Astrocyte of the hippocampus (primary cell): ENCODE results near the gene MLLT11.
"Not testable (repeated sequence)": the region's sequence is repeated elsewhere in the genome, so short reads cannot be mapped to it uniquely, and the experiment has no call there.

Experiments
- DNase-seq: peaks from one replicate; pipeline ENCODE4 v3.0.0; 2011; ENCODE audit warnings: low read depth, low spot score

The MLLT11 gene

DNA sequence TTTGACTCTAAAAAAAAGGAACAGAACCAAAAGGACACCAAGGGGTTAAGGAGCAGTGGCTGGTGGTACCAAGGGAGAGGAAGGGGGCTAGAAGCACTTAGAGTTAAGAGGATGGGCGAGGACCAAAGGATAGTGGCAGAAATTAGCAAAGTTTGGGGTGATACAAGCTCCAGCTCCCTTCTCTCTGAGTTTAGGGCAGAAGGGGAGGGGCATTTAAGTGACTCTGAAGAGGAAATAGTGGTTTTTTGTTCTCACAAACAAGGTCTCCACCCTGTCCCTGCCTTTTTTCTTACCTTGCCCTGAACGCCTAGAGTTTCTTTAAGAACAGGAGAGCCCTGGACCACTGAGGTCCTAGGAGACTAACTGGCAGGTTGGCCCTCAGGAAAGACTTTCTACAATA is 4.0 kb upstream of the MLLT11 start:
- DNase-seq = no peak

DNA sequence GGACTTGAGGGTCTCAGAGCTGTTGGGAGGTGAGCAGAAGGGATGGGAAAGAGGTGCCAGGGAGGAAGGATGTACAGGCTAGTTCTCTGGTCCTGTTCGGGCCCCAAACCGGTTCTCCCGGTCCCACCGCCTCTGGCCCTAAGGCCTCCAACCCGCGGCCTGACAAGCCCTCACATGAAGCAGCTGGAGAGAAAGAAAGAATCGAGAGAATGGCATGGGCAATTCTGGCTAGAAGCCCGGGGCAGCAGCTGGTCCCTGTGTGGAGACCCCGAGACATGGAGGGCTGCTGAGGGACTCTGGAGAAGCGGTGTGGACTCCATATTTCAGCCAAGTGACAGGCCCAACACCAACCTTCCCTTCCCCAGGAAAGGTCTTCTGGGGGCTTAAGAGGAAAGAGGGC is 1.5 kb upstream of the MLLT11 start:
- DNase-seq = peak; percentile 50

DNA sequence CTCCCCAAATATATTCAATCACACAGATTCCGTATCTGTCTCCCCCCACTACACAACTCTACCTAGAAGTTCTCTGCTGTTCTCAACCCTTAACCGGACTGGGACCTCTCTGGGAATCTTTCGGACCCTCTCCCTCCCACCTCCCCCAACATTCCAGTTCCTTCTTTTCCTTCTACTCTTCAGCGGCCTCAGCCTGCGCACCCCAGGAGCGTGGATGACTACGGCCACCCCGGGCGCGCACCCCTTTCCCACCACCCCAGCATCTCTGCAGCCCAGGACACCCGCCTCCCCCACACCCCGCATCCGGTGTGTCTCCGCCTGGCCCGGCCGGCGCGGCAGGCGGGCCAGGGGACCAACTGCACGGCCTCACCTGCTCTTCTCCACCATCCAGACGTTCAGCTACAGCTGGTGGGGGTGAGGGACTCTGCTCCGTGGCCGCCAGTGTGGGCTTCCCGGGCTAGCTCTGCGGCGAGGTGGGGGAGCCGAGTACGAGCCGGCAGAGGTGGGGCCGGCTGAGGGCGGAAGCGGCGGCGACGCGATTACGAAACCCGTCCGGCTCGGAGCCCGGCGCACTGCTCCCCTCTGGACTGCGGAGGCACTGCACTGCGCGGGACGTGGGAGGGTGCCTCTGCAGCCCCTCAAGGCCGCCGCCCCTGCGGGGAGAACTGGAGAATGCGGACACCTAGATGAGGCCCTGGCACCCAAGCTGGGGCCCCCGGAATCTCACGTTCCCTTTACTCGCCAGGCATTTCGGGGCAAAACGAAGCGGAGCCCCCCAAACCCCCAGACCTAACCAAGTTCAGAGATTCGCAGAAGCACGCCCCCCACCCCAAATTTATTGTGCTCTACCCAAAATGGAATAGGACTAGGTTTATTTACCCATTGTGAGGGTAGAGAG is 839 bp upstream of the MLLT11 start, which contains the start of gene CDC42SE1:
Gene CDC42SE1 (minus strand): TSS at position 514 of the 898 bp plus-strand sequence. CDS start 3,892 bp downstream, outside the sequence.
- peak; percentile 95 for DNase-seq

DNA sequence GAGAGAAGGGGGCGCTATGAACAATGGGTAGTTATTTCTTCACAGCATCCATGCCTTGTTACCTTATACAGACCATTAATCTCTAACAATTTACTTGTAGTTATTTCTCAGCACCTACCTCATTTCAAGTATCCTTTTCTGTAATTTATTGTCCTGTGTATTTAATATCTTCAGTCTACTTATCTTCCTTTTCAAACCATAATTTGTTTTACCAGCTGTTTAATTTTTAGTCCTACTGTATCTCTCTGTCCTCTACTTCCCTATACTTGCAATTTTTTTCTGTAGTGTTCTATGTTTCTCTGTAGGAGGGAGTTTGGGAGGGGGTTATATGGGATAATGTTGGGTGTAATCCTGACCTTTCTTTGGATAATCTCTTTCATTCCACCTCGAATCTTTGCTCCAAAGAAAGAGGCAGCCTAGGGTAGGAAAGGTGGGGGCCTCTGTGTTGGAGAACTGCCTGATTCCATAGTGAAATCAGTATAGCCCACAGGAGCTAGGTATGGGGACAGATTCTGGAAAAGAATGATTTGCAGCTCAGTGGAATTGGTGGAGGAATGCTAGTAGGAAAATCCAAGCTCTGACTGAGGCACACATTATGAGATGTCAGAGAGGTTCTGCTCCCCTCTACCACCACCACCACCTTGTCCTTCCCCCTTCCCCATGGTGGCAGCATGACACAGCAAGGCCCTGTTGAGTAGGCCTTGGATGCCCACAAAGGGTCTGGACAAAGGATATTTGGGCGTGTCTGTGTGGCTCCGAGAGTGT is 642 bp downstream of the MLLT11 start:
- DNase-seq = peak; percentile 51

DNA sequence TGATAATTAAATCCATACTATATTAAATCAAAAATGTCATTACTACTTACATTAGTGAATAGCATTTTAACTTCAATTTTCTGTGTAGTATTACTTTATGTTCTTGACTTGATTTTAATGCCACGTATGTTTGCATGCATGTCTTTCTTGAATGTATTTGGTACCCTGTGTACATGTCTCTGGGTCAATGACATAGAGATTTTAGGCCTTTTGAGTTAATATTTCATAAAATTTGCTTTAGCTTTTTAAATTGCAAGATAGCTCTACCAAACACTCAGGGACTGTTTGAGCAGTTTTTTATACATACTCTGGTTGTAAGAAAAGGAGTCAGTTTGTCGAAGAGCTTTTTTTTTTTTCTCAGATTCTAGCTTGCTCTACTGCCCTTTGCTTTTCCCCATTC is 1.5 kb downstream of the MLLT11 start:
- DNase-seq = no peak

DNA sequence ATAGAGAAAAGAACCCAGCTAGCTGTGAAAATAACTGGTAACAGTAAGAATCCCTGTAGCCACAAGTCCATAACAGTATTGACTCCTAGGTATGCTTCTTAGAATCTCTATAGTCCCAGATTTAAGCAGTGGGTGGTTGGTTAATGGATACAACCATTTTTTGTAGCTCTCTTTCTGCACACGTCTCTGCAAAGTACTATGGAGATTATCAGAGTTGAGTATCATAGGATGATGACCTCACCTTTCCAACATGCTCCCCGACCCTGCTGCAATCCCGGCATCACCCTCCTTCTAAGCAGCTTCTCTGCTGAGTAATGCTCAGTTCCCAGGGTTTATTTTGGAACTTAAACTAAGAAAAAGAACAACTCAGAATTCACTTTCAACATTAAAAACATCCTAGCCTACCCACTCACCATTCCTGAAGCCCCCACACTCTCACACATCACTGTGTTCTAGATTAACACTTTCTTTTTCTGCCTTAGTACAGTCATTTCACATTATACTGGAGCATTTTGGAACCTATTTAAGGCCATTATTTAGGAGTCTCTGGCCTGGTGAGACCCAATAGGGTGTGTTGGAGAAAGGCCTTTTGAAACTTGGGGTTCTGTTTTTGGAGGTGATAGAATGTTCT is 2.7 kb downstream of the MLLT11 start:
- peak; percentile 80 for DNase-seq

DNA sequence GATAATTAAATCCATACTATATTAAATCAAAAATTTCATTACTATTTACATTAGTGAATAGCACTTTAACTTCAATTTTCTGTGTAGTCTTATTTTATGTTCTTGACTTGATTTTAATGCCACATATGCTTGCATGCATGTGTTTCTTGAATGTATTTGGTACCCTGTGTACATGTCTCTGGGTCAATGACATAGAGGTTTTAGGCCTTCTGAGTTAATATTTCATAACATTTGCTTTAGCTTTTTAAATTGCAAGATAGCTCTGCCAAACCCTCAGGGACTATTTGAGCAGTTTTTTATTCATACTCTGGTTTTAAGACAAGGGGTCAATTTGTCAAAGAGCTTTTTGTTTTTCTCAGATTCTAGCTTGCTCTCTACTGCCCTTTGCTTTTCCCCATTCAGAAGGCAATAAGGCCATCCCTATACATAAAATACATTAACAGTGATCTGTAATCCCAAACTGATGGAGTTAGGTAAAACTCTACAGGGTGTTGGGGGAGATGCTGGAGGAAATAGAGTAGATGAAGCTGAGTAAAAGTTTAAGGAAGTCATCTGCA is 5.0 kb downstream of the MLLT11 start:
- DNase-seq = no peak

DNA sequence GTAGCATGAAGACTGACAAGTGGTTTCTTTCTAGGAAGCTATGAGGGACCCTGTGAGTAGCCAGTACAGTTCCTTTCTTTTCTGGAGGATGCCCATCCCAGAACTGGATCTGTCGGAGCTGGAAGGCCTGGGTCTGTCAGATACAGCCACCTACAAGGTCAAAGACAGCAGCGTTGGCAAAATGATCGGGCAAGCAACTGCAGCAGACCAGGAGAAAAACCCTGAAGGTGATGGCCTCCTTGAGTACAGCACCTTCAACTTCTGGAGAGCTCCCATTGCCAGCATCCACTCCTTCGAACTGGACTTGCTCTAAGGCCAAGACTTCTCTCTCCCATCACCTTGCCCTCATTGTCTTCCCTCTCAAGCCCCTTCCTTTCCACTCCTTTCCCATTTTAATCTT is 7.0 kb downstream of the MLLT11 start:
- no peak for DNase-seq

DNA sequence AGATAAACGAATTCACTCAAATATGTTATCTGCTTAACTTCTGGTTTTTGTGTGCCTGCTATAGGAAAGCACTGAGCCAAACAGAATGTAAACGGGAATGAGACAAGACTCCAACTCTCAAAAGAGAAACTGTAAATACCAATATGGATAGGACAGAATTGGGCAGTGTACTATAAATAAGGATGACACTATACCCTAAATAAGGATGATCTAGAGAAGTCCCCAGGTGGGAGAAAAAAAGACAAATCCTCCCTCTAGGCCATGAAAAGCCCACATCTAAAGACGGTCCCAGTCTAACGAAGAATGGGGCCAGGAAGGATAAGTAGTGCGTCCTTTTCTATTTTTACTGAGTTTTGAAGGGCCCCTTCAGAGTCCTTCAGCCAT is 8.9 kb downstream of the MLLT11 start:
- no peak for DNase-seq

DNA sequence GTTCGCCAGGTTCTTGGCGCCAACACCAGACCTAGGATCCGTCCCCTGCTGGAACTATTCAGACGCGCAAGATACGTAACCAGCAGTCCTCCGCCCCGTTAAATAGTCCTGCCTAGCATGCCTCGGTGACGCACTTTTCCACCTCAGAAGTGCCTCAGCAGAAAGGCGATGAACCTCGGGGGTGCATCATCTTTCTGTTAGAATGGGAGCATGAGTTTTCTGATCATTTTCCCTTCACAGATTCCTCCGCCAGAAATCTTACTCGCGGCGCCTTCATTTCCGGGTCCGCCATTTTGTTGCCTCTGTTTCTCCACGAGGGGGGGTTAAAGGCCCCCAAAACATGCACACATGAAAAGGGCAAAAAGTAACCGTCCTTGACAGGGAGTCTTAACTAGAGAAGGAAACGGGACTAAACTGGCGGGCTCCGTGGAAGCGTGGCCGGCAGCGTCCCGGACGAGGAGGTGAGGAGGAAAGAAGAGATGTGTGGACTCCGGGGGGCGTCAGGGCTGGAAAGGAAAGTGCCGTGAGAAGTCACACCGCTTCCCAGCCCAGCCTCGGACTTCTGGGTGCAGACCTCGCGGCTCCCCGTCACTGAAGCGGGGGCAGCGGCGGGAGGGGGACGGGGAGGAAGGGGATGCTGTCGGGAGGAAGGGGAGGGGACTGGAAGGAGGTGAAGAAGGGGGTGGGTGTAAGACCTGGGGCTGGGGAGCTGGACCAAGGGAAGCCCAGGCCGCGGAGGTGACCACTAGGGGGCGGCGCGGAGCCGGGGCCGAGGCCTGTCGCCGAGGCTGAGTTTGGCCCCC is 10.5 kb downstream of the MLLT11 start, which contains the start of gene GABPB2:
Gene GABPB2 (plus strand): TSS at position 288 of the 803 bp plus-strand sequence. CDS start 17,429 bp downstream, outside the sequence.
- DNase-seq = peak; percentile 96

DNA sequence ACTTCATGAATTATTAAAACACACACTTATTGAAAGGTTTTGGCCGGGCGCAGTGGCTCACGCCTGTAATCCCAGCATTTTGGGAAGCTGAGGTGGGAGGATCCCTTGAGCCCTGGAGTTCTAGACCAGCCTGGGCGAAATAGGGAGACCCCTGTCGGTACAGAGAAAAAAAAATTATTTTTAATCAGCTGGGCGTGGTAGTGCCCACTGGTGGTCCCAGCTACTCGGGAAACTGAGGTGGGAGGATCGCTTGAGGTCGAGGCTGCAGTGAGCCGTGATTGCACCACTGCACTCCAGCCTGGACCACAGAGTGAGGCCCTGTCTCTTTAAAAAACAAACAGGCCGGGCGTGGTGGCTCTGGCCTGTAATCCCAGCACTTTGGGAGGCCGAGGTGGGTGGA is 12.0 kb downstream of the MLLT11 start:
- no peak for DNase-seq

DNA sequence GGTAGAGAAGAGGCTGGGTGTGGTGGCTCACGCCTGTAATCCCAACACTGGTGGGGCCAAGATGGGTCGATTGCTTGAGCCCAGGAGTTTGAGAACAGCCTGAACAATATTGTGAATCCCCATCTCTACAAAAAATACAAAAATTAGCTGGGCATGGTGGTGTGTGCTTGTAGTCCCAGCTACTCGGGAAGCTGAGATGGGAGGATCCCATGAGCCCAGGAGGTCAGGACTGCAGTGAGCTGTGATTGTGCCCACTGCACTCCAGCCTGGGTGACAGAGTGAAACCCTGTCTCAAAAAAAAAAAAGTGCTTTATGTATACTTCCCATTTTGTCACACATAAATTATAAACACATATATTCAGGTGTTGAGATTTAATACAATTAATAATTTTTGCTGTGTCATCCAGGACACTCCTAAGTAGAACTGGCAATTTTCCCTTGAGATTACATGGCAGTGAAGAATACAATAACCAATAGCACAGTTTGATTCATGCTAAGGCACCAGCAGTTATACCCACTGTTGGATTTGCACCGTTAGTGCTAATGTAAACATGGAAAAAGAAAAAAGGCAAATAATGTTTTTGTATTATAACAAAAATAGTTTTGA is 25.9 kb downstream of the MLLT11 start:
- DNase-seq = no peak

DNA sequence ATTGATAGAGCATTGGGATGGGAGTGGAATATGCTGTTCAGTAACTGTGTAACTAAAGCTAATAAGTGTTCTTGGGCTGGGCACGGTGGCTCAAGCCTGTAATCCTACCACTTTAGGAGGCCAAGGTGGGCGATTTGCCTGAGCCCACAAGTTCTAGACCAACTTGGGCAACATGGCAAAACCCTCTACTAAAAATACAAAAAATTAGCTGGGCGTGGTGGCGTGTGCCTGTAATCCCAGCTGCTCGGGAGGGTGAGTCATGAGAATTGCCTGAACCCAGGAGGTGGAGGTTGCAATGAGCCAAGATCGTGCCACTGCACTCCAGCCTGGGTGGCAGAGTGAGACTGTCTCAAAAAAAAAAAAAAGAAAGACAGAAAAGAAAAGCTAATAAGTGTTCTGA is 37.2 kb downstream of the MLLT11 start:
- DNase-seq = not testable (repeated sequence)

DNA sequence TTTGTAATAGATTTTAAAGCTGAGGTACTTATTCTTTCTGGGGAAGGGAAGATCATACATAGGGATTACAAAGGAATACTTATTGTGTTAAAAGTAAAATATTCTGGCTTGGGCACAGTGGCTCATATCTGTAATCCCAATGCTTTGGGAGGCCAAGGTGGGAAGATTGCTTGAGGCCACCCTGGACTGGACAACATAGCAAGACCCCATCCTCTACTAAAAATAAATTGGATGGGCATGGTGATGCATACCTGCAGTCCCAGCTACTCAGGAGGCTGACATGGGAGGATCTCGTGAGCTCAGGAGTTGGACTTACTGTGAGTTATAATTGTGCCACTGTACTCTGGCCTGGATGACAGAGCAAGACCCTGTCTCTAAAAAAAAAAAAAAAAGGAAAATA is 37.9 kb downstream of the MLLT11 start:
- no peak for DNase-seq

DNA sequence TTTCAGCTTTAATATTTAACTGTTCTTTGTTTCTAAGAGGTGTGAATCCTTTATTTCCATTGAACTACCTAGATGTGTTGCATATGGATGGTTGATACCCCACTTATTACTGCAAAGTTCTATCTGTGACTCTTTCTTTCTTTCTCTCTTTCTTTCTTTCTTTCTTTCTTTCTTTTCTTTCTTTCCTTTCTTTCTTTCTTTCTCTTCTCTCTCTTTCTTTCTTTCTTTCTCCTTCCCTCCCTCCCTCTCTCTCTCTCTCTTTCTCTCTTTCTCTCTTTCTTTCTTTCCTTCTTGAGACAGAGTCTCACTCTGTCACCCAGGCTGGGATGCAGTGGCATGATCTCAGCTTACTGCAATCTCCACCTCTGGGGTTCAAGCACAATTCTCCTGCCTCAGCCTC is 44.4 kb downstream of the MLLT11 start:
- DNase-seq = no peak

DNA sequence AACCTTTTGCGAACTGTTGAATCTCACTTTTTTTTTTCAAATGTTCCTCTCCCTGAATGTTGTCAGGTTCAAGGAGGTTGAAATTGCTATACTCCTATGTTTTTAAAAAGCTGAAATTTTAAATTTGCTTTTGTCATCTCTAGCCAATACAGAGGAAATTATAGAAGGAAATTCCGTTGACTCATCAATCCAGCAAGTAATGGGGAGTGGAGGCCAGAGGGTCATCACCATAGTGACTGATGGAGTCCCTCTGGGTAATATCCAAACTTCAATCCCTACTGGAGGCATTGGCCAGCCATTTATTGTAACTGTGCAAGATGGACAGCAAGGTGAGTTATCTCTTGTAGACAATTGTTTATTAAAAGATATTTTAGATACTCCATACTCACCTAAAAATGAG is 46.7 kb downstream of the MLLT11 start:
- DNase-seq = peak; percentile 13

DNA sequence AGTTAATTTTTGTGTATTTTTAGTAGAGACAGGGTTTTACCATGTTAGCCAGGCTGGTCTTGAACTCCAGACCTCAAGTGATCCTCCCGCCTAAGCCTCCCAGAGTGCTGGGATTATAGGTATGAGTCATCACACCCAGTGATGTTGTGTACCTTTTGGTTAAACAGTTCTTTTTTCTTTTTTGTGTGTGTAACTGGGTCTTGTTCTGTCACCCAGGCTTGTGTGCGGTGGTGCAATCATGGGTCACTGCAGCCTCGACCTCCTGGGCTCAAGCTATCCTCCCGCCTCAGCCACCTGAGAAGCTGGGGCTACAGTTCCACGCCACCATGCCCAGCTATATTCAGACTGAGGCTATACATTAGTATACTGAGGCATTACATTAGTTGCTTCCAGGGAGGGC is 48.1 kb downstream of the MLLT11 start:
- no peak for DNase-seq

DNA sequence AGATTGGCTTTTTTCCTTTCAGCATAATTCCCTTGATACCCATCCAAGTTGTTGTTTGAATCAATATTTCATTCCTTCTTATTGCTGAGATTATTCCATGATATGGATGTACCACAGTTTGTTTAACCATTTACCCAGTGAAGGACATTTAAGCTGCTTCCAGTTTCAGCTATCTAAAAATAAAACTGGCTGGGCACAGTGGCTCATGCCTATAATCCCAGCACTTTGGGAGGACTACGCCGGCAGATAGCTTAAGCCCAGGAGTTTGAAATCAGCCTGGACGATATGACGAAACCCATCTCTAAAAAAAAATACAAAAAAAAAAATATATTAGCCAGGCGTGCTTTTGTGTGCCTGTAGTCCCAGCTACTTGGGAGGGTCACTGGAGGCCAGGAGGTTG is 53.7 kb downstream of the MLLT11 start:
- no peak for DNase-seq
